Naive B cell (primary cell): ENCODE data around the gene DDB1. TPM values are rescaled to one million over a fixed set of nuclear protein-coding genes. Genes with fewer than 3 reads are reported as not detected.

Experiments used
- ATAC-seq, 2 donors: fragments of 150-1000 bp; cut with Tn5 transposase; 2 replicates each; pipeline ENCODE4 v1.10.0; 2021; ENCODE audit warnings: low read depth in 2 of 2, mild to moderate bottlenecking in 2 of 2, moderate library complexity in 2 of 2
- DNase-seq: peaks from one replicate; pipeline ENCODE4 v3.0.0; 2022
- H3K27ac Mint-ChIP-seq, 6 donors: one replicate each; pipeline ENCODE4 v1.8.0; 2020 to 2022; ENCODE audit warnings: mild to moderate bottlenecking in 6 of 6, mixed read lengths in 6 of 6, moderate library complexity in 5 of 6, inconsistent platforms in 2 of 6
- H3K27me3 Mint-ChIP-seq, 3 donors: one replicate each; pipeline ENCODE4 v1.8.0; 2021 to 2022; ENCODE audit warnings: mixed read lengths in 3 of 3, mild to moderate bottlenecking in 1 of 3
- H3K36me3 Mint-ChIP-seq, 2 donors: one replicate each; pipeline ENCODE4 v1.8.0; 2020 to 2022; ENCODE audit warnings: mixed read lengths in 2 of 2, inconsistent platforms in 1 of 2, mild to moderate bottlenecking in 1 of 2
- H3K4me1 Mint-ChIP-seq, 3 donors: one replicate each; pipeline ENCODE4 v1.8.0; 2020 to 2022; ENCODE audit warnings: mixed read lengths in 3 of 3, inconsistent platforms in 1 of 3, mild to moderate bottlenecking in 1 of 3, moderate library complexity in 1 of 3
- H3K4me3 Mint-ChIP-seq, 8 donors: one replicate each; pipeline ENCODE4 v1.8.0; 2020 to 2022; ENCODE audit warnings: mild to moderate bottlenecking in 8 of 8, mixed read lengths in 8 of 8, moderate library complexity in 8 of 8, inconsistent platforms in 2 of 8
- H3K9me3 Mint-ChIP-seq, 7 donors: one replicate each; pipeline ENCODE4 v1.8.0; 2020 to 2022; ENCODE audit warnings: mixed read lengths in 7 of 7, mild to moderate bottlenecking in 5 of 7, inconsistent platforms in 2 of 7, moderate library complexity in 1 of 7
- polyA plus RNA-seq, 6 donors: library from polyadenylated mRNA; unstranded; fragments of 300-500 nt; fragmentation: Illumina TruSeq; gene quantifications; one replicate each; pipeline ENCODE4 v1.2.3, GENCODE V29; 2021; ENCODE audit warnings: low read depth in 6 of 6

The DDB1 gene
- polyA plus RNA-seq, 6 donors from 2014 or later, result 103 to 177 (median 111) TPM

DNA sequence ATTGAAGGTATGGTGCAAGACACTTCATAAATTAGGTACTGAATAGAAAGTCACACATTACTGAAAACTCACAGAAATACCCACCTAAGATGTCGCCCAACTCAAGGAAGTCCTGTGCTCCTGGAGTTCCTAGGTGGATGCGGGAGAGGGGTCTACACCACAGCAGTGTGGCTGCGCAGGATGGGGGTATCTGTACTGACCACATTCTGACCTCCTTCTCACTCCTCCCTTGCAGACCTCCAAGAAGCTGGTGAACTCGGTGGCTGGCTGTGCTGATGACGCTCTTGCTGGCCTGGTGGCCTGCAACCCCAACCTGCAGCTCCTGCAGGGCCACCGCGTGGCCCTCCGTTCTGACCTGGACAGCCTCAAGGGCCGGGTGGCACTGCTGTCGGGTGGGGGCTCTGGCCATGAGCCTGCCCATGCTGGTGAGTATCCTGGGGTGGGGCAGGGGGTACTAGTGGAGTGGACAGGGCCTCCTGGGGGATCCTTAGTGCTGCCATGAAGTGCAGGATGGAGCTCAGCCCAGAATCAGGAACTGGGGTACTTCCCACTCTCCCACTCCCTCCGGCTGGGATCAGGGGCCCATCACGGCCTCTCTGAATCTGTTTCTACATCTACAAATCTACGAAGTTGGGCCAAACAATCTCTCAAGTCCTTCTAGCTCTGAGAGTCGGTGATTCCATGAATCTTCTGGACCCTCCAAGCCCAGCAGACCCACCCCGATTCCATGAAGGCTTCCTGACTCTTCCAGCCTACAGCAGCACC, 5.0 kb upstream of the DDB1 start:
- no peak overlapping the region for H3K4me3 Mint-ChIP-seq

GRCh38 chr11:61336171-61336935, 3.4 kb upstream of the DDB1 start:
- Mint-ChIP-seq H3K36me3 (peaks cover 5 to 7% of the 10 kb centered on the region in 2 donors), H3K27ac (peak overlapping the region; percentile 12 to 91 (median 74)), H3K9me3 (no peaks in the 10 kb centered on the region), H3K27me3 (no peaks in the 10 kb centered on the region), H3K4me1 (peaks cover 45 to 62% (median 48%) of the 10 kb centered on the region in 3 donors), H3K4me3 (peak overlapping the region in 2 of 8 donors; percentile 44 to 66)
- ATAC-seq (peak; percentile 53 to 64), DNase-seq (peak; percentile 83)

More for the DNA sequence above, 5.0 kb upstream of the DDB1 start:
- no peak for ATAC-seq
- Mint-ChIP-seq H3K27me3 (no peaks in the 10 kb centered on the region), H3K27ac (peak overlapping the region in 3 of 6 donors; percentile 65 to 96 (median 82)), H3K36me3 (peaks cover 5 to 7% of the 10 kb centered on the region in 2 donors), H3K4me1 (peaks cover 30 to 59% (median 46%) of the 10 kb centered on the region in 3 donors), H3K9me3 (no peaks in the 10 kb centered on the region)
- DNase-seq, result no peak

DNA sequence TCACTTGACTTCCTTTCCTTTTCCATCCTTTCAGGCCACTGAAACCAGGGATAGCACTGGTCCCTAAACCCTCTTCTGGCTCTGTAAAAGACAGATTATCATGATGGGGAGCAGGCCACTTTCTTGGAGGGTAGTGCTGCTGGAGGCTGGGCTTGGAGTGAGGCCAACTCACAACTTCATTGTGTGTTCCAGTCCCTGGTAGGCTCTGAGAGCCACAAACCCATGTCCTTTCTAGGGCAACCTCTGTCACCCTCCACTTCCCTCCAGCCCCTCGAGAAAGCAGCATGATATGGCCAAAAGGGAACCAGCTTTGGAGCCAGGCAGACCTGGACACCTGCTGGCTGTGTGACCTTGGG, 2.4 kb upstream of the DDB1 start:
- peak overlapping the region in 4 of 8 donors; percentile 15 to 91 (median 37) for H3K4me3 Mint-ChIP-seq
- peak overlapping the region in 3 of 6 donors; percentile 26 to 91 (median 82) for H3K27ac Mint-ChIP-seq
- peaks cover 44 to 65% (median 51%) of the 10 kb centered on the region in 3 donors for H3K4me1 Mint-ChIP-seq

GRCh38 chr11:61334434-61335354, 1.8 kb upstream of the DDB1 start:
- DNase-seq, result no peak
- peak overlapping the region; percentile 85 to 98 (median 94) for H3K4me3 Mint-ChIP-seq
- H3K9me3 Mint-ChIP-seq, result no peaks in the 10 kb centered on the region
- peaks cover 46 to 70% (median 58%) of the 10 kb centered on the region in 3 donors for H3K4me1 Mint-ChIP-seq
- H3K36me3 Mint-ChIP-seq, result peaks cover 0 to 5% of the 10 kb centered on the region in 2 donors
- ATAC-seq, result no peak
- no peaks in the 10 kb centered on the region for H3K27me3 Mint-ChIP-seq
- peak overlapping the region in 5 of 6 donors; percentile 36 to 98 (median 95) for H3K27ac Mint-ChIP-seq

More for the DNA sequence above, 2.4 kb upstream of the DDB1 start:
- ATAC-seq (no peak), DNase-seq (no peak)
- Mint-ChIP-seq H3K36me3 (peaks cover 0 to 7% of the 10 kb centered on the region in 2 donors), H3K27me3 (no peaks in the 10 kb centered on the region), H3K9me3 (no peaks in the 10 kb centered on the region)

- Mint-ChIP-seq H3K9me3 (no peaks in the 10 kb centered on the region), H3K4me3 (peak overlapping the region; percentile 85 to 98 (median 94)), H3K4me1 (peaks cover 49 to 66% (median 66%) of the 10 kb centered on the region in 3 donors), H3K36me3 (peaks cover 0 to 8% of the 10 kb centered on the region in 2 donors), H3K27ac (peak overlapping the region; percentile 88 to 98 (median 96)), H3K27me3 (no peaks in the 10 kb centered on the region)
- no peak for DNase-seq
- ATAC-seq, result peak; percentile 19 to 27
Observed at GRCh38 chr11:61333550-61334433, 887 bp upstream of the DDB1 start.

- peaks cover 49 to 66% (median 59%) of the 10 kb centered on the region in 3 donors for H3K4me1 Mint-ChIP-seq
- H3K27ac Mint-ChIP-seq, result peak overlapping the region; percentile 86 to 98 (median 94)
- H3K27me3 Mint-ChIP-seq, result no peaks in the 10 kb centered on the region
- H3K9me3 Mint-ChIP-seq, result no peaks in the 10 kb centered on the region
- ATAC-seq (no peak), DNase-seq (no peak)
- peaks cover 0 to 8% of the 10 kb centered on the region in 2 donors for H3K36me3 Mint-ChIP-seq
- peak overlapping the region; percentile 85 to 98 (median 94) for H3K4me3 Mint-ChIP-seq
Observed at GRCh38 chr11:61332281-61332796, 566 bp downstream of the DDB1 start.

DNA sequence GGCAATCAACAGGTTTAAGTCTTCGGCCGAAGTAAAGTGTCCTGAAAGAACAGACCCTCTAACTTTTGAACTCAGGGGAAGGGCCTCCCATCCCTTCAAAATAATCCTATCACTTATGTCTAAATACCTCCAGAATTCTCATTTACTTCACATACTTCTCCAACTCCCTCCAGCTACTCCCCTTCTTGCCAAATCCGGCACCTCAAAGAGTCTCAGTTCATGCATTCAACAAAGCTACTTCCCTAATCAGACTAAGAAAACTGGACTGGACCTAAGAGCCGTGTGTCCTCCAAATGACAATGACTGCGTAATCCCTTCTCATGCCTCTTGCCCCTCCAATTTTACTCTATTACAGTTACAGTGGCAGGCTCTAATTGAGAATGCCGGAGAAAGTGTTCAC, 1.3 kb downstream of the DDB1 start:
- no peaks in the 10 kb centered on the region for H3K9me3 Mint-ChIP-seq
- peak overlapping the region in 5 of 6 donors; percentile 61 to 95 (median 86) for H3K27ac Mint-ChIP-seq
- H3K27me3 Mint-ChIP-seq, result no peaks in the 10 kb centered on the region
- ATAC-seq (no peak), DNase-seq (no peak)
- H3K36me3 Mint-ChIP-seq, result peaks cover 0 to 8% of the 10 kb centered on the region in 2 donors
- peak overlapping the region; percentile 85 to 98 (median 94) for H3K4me3 Mint-ChIP-seq
- H3K4me1 Mint-ChIP-seq, result peaks cover 44 to 60% (median 53%) of the 10 kb centered on the region in 3 donors

GRCh38 chr11:61329871-61330270, 3.0 kb downstream of the DDB1 start:
- ATAC-seq (no peak), DNase-seq (no peak)
- Mint-ChIP-seq H3K9me3 (no peaks in the 10 kb centered on the region), H3K27me3 (no peaks in the 10 kb centered on the region), H3K27ac (peak overlapping the region in 3 of 6 donors; percentile 26 to 91 (median 32)), H3K36me3 (peaks cover 0 to 18% of the 10 kb centered on the region in 2 donors), H3K4me1 (peaks cover 44 to 48% (median 45%) of the 10 kb centered on the region in 3 donors), H3K4me3 (peak overlapping the region in 1 of 8 donors; percentile 91)

- no peak for ATAC-seq
- Mint-ChIP-seq H3K36me3 (peaks cover 0 to 27% of the 10 kb centered on the region in 2 donors), H3K27me3 (no peaks in the 10 kb centered on the region), H3K27ac (peak overlapping the region in 1 of 6 donors; percentile 20), H3K9me3 (no peaks in the 10 kb centered on the region), H3K4me1 (peaks cover 37 to 40% (median 38%) of the 10 kb centered on the region in 3 donors), H3K4me3 (no peak overlapping the region)
- no peak for DNase-seq
Observed at GRCh38 chr11:61328351-61328750, 4.6 kb downstream of the DDB1 start.

DNA sequence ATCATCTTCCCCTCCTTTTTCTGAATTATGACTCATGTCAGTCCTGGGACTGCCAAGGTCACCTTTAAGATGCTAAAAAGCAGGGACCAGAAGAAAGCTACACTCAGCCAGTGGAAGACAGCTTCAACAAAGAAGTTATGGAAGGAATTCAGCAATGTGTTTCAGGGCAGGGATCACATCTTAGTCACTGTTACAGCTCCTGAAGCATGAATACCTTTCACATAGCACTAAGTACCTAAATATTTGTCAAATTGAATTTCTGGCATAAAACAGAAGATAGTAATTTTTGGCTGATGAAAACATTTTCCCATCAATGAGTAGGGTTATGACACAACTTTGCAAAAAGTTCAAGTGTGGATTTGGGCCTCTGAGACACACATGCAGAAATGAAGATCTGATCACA, 5.2 kb downstream of the DDB1 start:
- H3K27me3 Mint-ChIP-seq, result no peaks in the 10 kb centered on the region
- DNase-seq (no peak), ATAC-seq (no peak)
- no peak overlapping the region for H3K4me3 Mint-ChIP-seq
- no peaks in the 10 kb centered on the region for H3K9me3 Mint-ChIP-seq
- H3K27ac Mint-ChIP-seq, result peak overlapping the region in 1 of 6 donors; percentile 20
- H3K36me3 Mint-ChIP-seq, result peaks cover 3 to 31% of the 10 kb centered on the region in 2 donors
- peaks cover 30 to 36% (median 36%) of the 10 kb centered on the region in 3 donors for H3K4me1 Mint-ChIP-seq

GRCh38 chr11:61325649-61326414, 7.1 kb downstream of the DDB1 start:
- Mint-ChIP-seq H3K4me1 (peaks cover 12 to 19% (median 18%) of the 10 kb centered on the region in 3 donors), H3K27ac (no peak overlapping the region), H3K9me3 (no peaks in the 10 kb centered on the region), H3K27me3 (no peaks in the 10 kb centered on the region), H3K36me3 (peaks cover 13 to 44% of the 10 kb centered on the region in 2 donors), H3K4me3 (no peak overlapping the region)
- DNase-seq (no peak), ATAC-seq (no peak)
